NOMO-1 treated with DMSO at 0.1 percent for 48 hours (cell line): Measurements from ENCODE around the gene GPX2.

Source experiments
- DNase-seq: peaks from one replicate; lab custom pipeline; 2025; ENCODE audit not compliant: unreplicated experiment; lab: John Stamatoyannopoulos, UW

Gene GPX2

DNA sequence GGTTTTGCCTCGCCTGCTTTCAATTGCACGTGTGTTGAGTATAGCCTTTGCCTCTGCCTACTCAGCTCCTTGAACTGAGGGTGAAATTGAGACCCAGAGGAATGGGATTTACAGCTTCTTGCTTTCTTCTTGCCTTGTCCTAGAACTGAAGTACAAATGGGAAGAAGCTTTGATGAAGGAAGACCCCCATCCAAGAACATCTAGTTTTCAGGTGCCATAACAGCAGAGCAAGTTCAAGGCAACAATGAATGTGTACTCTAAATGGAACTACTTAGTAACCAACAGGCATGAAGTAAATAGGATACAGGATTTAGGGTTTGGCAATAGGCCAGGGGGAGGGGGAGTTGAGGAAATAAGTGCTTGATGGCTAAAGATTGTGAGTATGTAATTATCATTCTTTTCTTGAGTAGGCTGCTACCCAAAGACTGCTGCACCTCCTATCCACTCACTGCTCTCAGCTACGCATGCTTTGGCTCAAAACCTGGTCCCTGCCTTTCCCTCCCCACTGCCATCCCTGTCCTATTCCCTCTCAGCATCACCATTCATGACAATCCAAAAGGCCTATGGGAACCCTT is 2.1 kb downstream of the GPX2 start:
- no peak for DNase-seq

DNA sequence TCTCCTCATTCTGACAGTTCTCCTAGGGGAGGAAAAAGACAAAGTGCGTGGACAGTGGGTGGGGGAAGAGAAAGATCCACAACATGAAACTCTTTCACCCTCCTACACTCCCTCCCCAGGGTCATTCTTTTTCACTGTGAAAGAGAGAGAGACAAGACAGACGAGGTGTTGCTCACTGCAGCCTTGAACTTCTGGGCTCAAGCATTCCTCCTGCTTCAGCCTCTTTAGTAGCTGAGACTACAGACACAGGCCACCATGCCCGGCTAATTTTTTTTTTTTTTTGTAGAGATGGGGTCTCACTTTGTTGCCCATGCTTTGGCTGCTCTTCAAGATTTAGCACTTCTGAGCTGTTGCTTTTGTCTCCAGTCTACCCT is 2.7 kb downstream of the GPX2 start:
- no peak for DNase-seq

DNA sequence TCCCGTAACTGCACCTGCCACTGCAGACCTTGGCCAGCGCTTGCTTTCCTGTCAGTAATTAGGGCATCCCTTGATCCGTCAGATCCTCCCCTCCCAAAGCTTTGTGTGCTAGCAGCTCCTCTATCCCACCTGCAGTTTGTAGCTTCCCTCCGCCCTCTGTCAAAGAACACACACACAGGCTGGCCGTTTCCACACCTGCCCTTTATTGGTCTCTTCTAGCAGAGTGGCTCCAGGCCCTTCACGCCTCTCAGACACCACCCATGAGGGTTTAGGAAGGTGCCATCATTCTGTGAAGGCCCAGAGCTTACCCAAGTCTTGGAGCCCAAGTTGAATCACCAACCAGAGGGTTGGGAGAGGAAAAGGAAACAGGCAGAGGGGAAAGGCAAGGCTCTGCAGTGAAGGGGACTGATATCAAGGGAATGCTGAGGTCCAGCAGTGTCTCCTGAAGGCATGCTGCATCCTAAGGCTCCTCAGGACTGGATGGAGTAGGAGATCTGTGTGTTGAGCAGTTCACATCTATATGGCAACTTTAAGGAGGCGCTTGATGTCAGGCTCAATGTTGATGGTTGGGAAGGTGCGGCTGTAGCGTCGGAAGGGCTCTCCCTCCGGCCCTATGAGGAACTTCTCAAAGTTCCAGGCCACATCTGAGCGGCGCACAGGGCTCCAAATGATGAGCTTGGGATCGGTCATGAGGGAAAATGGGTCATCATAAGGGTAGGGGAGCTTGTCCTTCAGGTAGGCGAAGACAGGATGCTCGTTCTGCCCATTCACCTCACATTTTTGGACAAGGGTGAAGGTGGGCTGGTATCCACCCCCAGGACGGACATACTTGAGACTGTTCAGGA is 3.4 kb downstream of the GPX2 start:
- no peak for DNase-seq

DNA sequence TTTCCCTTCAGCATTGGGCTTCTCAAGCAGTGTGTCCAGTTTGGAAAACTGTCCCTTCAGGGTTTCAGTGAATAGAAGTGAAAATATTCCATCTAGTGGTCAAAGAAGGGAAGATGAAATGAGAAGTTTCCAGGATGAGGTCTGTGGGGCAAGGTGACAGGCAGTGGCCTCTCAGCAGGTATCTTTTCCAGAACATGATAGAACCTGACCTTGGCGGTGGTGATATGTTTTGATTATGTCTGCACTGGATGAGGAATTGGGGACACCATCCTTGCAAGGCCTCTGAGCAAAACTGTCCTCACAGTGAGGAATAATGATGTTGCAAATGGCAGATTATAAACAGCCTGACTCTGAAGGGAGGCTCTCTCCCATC is 4.7 kb downstream of the GPX2 start:
- no peak for DNase-seq

DNA sequence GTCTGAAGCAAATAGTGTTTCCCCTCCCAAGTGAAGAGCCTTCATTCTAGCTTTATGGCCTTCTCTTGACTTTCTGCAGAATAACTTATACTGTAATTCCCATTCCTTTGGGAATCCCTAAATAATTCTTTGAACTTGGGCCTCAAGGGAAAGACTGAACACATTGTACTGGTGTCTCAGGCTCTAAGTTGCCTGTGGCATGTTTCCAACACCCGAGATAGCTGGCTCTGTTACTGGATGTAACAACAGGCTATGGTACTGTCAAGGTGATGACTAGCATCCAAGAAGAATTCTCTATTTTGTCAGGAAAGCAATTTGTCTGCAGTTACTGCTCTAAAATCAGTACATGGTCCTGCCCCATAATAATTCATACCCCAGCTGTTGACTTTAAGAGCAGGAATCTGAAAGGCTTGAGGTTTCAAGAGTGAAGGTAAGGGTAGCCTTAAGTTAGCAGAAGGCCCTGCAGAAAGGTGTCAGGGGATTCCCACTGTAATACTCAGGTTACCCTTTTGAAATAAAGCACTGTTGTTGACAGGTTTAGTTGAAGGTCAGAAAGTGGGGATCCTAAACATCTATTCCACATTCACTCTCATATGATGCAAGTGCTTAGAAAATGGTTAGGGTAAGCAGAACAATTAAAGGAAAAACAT is 5.2 kb downstream of the GPX2 start:
- no peak for DNase-seq

DNA sequence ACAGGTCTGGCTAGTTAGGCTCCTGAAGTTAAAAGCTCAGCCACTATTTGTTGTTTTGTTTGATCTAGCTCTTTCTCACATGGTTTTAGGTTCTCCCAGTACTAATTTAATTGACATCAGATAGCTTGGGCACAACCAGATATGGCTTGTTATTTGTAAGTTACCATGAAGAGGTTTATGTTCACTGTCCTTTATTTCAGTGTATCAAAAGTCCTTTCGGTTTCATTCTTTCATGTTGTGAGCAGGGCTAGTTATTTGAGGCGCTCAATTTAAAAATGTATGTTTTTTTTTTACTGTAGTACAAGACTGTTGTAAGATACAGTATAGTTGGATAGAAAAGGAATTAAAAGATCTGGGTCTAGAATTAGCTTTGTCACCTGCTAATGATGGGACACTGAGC is 7.0 kb downstream of the GPX2 start:
- no peak for DNase-seq

DNA sequence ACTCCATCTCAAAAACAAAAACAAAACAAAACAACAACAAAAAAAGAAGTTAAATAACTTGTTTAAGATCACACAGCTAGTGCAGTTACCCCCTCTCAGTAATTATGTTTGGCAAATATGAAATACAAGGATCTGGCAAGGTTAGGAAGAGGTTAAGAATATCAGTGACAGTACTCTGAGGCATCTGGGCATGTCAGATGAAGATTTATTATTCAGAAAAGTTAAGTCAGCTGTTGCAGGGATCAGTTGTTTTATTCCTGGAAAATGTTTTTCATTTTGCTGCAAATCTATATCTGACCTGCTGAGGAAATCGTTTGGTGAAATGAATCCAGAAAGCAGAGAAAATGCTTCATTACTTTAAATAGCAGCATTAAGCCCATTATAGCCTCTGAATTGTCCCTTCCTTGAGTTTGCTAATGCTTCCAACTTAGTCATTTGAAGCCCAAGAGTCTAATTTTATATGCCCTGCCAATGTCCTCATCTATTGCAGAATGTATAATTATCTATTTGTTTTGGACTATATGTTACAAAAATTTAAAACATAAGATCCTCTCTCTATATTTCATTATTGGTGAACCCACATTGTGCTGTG is 8.1 kb downstream of the GPX2 start:
- no peak for DNase-seq

DNA sequence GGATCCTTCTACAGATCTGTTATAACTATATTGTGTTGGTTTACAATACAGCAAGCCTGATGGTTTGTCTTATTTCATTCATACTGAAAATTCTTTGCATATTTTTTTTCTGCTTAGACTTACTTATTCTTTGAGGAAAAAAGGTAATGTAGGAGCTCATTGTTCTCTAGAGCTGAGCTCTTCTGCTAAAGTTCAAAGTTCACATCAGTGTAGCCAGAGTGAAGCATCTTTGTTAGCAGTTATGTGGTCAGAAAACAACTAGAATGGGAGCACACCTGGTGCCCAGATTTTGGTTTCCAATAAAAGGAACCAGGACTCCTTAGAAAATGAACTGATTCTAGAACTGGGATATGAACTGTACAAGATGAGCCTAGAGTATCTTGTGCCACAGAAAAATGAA is 10.3 kb downstream of the GPX2 start:
- DNase-seq: no peak

DNA sequence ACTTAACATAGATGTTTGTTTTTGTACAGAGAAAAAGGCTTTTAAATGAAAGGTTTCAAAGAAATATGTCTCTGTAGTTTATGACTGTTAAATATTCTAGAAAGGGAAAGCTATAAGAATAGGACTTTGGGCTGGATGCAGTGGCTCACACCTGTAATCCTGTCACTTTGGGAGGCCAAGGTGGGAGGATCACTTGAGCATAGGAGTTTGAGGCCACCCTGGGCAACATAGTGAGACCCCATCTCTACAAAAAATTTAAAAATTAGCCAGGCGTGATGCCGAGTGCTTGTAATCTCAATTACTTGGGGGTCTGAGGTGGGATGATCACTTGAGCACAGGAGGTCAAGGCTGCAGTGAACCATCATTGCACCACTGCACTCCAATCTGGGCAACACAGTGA is 11.4 kb downstream of the GPX2 start:
- DNase-seq: no peak

DNA sequence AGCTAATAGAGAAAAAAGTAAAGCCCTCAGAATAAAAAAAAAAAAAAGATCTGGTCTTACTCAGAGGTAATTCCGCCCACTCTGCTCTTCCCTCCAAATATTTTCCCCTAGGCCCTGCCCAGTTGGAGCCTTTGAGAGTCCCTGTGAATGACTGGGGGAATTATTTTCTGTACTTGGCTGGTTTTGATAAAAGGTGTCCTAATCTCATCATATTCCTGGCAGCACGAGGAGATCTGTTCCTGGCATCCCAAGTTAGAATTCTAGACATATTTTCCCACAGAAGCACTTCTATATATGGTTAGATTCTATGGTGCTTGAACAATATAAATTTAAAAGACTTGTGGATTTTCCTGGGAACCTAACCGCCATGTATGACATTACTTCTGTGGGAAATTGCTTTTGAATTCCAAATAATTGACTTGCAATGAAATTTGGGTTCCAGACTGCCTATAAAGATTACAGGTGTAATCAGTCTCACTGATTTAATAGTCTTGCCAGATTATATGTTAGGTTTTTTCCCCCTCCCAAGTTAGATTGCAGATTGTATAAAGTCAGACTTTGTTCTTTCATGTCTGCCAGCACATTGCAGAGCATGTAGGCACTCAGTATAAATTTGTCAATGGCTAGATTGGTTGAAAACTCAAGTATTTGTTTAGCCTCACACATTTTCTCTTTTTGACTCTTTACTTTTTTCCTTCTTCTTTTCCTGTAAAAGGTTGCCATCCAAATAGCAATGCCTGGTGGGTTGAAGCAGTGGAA is 12.3 kb downstream of the GPX2 start:
- DNase-seq: no peak

DNA sequence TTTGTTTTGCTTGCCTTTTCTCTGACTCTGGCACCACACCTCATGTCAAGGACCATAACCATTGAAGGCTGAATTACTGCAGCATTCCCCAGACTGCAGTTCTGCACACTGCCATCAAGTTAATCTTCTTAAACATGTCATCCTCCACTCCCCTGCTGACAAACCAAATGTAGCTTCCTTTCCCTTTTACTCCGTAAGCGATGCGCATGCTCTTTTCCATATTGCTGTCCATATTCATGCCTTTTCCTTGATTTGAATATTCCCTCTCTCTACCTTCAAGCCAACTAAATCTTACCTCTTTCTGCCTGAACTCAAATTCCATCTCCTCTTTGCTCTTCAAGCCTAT is 13.6 kb downstream of the GPX2 start:
- DNase-seq: no peak

DNA sequence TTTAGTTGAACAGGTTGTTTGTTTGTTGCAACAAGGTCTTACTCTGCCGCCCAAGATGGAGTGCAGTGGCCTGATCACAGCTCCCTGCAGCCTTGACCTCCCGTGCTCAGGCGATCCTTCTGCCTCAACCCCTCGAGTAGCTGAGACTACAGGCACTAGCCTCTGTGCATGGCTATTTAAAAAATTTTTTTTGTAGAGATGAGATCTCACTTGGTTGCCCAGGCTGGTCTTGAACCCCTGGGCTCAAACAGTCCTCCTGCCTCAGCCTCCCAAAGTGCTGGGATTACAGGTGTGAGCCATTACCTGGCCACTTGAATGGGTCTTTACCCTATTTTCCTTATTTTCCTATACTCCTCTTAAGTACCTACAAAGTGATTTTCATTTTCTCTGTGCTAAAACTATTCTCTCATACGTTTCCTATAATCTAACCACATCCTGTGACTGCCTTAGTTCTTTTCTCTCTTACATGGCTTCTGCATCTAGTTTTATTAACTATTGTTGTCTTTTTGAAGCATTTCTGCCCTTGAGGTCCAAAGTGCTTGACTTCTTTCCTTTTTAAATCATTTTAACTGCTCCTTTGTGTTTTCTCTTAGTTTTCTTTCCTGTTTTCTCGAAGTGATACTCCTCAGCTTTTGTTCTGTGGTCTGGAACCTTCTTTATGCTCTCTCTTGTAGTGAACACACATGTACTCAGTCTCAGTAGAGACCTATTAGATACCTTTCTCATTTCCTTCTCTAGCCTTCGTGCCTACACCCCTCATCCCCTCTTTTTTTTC is 14.1 kb downstream of the GPX2 start:
- DNase-seq: no peak

DNA sequence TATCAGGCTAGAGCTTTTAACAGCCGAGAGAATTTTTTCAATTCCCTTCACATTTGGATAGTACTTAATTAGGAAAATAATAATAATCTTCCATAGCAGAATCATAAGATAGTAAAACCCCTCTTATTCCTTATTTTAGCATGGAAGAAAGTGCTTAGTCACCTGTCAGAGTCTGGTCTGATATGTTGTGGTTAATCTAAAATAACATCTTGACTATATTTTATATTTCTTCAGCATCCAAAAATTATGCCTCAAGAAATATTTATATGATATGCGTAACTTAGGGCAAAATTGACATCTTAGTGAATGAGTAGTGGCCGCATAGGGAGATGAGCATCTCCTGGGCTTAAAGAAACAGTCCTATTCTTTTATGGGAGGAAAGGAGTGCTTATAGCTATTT is 15.5 kb downstream of the GPX2 start:
- DNase-seq: no peak

DNA sequence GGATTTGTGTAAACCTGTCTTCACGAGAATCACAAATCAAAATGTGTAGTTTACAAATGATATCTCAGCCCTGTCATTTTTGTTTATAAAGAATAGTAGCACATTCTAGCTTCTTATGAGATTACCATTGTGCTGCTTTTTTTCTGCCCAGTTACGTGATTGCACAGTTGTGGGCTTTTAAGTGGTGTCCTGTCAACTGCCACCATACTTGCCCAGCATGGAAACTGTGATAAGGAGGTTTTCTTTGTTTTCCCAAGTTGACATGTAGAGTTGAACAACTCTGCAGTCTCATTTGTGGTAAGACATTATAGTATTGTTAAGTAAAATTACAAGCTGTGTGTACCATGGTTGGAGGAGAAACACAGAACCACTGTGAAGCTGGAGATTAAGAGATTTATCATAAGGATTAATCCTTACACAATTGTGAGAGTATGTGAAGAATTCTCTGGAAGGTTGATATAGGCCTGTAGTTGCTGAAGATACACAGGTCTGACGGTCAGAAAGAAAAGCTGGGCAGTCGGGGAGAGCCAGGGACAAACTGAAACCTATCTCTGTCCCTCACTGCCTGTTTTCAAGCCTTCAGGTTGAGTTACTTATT is 16.0 kb downstream of the GPX2 start:
- no peak for DNase-seq

DNA sequence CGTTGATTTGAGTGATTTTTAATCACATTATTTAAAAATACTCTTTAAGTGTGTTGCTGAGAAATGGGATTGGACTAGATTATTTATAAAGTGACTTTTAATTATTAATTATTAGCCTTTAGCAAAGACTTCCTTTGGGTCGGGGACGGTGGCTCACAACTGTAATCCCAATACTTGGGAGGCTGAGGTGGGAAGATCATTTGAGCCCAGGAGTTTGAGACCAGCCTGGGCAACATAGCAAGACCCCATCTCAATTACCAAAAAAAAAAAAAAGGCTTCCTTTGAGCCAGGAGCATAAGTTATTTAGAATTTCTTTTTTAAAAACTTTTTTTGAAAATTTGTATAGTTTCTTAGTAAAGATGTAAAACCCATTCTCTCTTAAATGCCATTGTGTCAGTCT is 19.5 kb downstream of the GPX2 start:
- no peak for DNase-seq

DNA sequence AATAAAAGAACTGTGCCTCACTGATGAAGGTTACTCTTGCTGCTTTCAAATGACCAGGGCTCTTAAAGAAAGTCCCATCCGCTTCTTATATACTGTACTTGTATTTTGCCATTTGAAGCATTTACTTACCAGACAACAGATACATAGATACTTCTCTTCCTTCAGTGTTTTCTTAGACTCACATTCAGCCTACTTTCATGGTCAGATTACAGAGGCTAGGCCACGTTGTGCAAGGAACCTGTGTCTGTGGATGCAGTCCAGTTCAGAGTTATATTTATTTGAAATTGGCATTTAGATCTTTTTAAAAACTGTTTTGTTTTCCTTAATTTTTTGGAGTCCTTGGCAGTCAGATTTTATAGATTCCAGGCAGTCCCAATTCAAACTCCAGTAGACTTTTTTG is 22.1 kb downstream of the GPX2 start:
- no peak for DNase-seq

DNA sequence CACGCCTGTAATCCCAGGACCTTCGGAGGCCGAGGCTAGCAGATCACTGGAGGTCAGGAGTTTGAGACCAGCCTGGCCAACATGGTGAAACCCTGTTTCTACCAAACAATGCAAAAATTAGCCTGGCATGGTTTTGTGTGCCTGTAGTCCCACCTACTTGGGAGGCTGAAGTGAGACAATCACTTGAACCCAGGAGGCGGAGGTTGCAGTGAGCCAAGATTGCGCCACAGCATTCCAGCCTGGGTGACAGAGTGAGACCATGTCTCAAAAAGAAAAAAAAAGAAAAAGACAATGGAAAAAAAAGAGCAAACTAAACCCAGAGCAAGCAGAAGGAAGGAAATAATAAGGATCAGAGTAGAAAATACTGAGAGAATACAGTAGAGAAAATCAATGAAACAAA is 22.9 kb downstream of the GPX2 start:
- DNase-seq: no peak

DNA sequence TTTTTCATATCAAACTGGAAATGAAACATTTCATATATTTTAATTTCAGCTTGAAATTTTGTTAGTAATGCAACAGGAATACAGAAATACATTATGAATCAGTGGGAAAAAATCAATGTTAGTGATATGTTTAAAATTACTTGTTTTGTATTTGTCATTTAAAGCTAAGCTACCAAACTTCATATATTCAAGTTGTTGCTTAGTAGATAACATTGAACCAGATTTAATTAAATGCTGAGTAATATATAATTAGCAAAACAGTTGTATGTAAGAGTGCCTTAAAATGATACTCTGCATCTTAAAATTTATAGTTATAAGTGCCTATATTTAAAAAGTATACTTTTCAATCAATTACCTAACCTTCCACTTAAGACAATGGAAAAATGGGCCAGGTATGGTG is 23.3 kb downstream of the GPX2 start:
- no peak for DNase-seq

DNA sequence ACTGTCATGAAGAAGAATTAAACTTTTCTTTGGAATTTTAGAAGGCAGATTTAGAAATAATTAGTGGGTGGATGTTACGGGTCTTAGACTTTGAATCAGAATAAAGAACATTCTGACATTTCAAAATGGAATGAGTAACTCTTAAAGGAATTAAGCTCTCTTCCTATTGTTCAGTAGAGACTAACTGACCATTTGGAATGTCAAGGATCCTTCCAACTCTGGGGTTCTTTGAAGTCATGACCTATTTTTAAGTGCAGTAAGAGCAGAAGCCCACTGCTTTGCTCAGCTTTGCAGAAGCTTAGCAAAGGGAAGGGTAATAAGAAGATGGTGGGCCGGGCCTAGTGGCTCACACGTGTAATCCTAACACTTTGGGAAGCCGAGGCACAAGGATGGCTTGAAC is 24.3 kb downstream of the GPX2 start:
- no peak for DNase-seq

DNA sequence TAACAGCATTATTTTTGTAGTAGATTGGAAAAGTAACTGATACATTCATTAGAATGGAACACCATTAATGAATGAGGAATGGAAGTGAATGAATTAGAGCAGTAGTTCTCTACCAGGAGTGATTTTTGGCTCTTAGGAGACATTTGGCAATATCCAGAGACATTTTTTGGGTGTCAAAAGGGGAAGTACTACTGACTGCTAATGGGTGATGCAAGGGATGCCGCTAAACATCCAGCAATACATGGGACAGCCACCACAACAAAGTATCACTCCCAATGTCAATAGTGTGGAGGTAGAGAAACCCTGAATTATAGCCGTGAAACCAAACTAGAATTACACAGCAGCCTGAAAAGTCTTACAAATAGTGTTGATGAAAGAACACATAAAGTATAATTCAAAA is 26.7 kb downstream of the GPX2 start:
- peak; percentile 56 for DNase-seq
